Right lobe of liver (tissue), 6 donors: ENCODE data around the gene TENM3. TPM values are rescaled to one million over a fixed set of nuclear protein-coding genes. Genes with fewer than 3 reads are reported as not detected.

Experiments
- ATAC-seq, 4 donors: fragments of 200-7000 bp; cut with Tn5 transposase; one replicate each; pipeline ENCODE4 v1.9.1; 2020; ENCODE audit warnings: mild to moderate bottlenecking in 4 of 4, moderate library complexity in 4 of 4
- DNase-seq, 3 donors: peaks; one replicate each; pipeline ENCODE4 v3.0.0-alpha.2; 2020
- H3K27ac ChIP-seq, 3 donors: fragments of 200-600 bp; one replicate each; pipeline ENCODE4 v1.8.0; 2022
- H3K27me3 ChIP-seq, 2 donors: fragments of 200-600 bp; one replicate each; pipeline ENCODE4 v1.8.0; 2022
- H3K36me3 ChIP-seq, 4 donors: fragments of 200-600 bp; sonication (generic) in 1 of 4; one replicate each; pipeline versions ENCODE4 v1.5.1 to v1.8.0; 2017 to 2022; ENCODE audit warnings: control low read depth in 1 of 4
- H3K4me1 ChIP-seq, 4 donors: fragments of 200-600 bp; sonication (generic) in 1 of 4; one replicate each; pipeline versions ENCODE4 v1.5.1 to v1.8.0; 2017 to 2022; ENCODE audit warnings: control low read depth in 1 of 4
- H3K4me3 ChIP-seq, 3 donors: fragments of 200-600 bp; one replicate each; pipeline ENCODE4 v1.8.0; 2022
- H3K9me3 ChIP-seq, 4 donors: fragments of 200-600 bp; sonication (generic) in 1 of 4; one replicate each; pipeline versions ENCODE4 v1.5.1 to v1.8.0; 2017 to 2022; ENCODE audit warnings: control low read depth in 1 of 4
- CTCF ChIP-seq, 4 donors: fragments of 200-600 bp in 3 of 4; fragments of 450-650 bp in 1 of 4; IDR thresholded peaks; one replicate each; pipeline versions ENCODE4 v1.5.1 to v1.8.0; 2016 to 2022; ENCODE audit warnings: antibody characterized with exemption in 4 of 4, mild to moderate bottlenecking in 2 of 4
- POLR2A ChIP-seq: fragments of 450-650 bp; IDR thresholded peaks from one replicate; pipeline ENCODE4 v1.6.1; 2017; ENCODE audit warnings: antibody characterized with exemption, mild to moderate bottlenecking
- WGBS: methylation state at CpG from one replicate; pipeline ENCODE4 v1.1.6; 2018; ENCODE audit warnings: low coverage, low lambda C conversion rate; ENCODE audit not compliant: insufficient coverage; ENCODE audit errors: missing lambda C conversion rate; 5-methylcytosine and 5-hydroxymethylcytosine counted together
- intact Hi-C, 2 donors: fragments of 100-400 bp; cut with DNase I; formaldehyde crosslinking; loops; one replicate each; pipeline versions ENCODE4 v1.11.2 to v1.14.1; 2022
- total RNA-seq, 6 experiments: library from RNA; depleted of rRNA in 2 of 6; stranded (reverse); fragments of >200 nt in 2 of 6; fragmentation: NEBNext Ultra II Directional in 3 of 6; extraction: Animal tissue kit (Norgen Biotek cat#: 25700) in 3 of 6; gene quantifications; one replicate each; pipeline versions ENCODE4 v1.1.0 to v1.2.4, GENCODE V29; 2016 to 2023
- donor health status: DM: no; HTN: yes; CAD: no.
- donor health status: DM: no; HTN: no; CAD: no.
- donor health status: DM: no; HTN: no; CAD: no.
- donor health status: DM: no; HTN: yes; CAD: no.
- donor health status: DM: no; HTN: yes; CAD: no.

The TENM3 gene
- total RNA-seq, 6 experiments from 2014 or later: 0.06 to 3.0 (median 1.1) TPM

GRCh38 chr4:182748949-182749348 lies 505.7 kb downstream of the TENM3 start:
- Histone ChIP-seq H3K4me3 (no peak overlapping the region), H3K27me3 (no peaks in the 10 kb centered on the region), H3K9me3 (no peaks in the 10 kb centered on the region), H3K27ac (no peak overlapping the region), H3K36me3 (no peaks in the 10 kb centered on the region), H3K4me1 (no peaks in the 10 kb centered on the region)
- 42% methylated on average over 2 of the region's 2 CpGs for WGBS
- intact Hi-C loops: no loop called here
- DNase-seq: no peak
- no peak for ATAC-seq
- TF ChIP-seq POLR2A (no peak), CTCF (IDR thresholded peaks at IDR 0.05) (no peak)

- DNase-seq: no peak
- no peak overlapping the region for H3K4me3 ChIP-seq
- no peaks in the 10 kb centered on the region for H3K36me3 ChIP-seq
- no peak overlapping the region for H3K27ac ChIP-seq
- no peak for ATAC-seq
- TF ChIP-seq POLR2A (no peak), CTCF (IDR thresholded peaks at IDR 0.05) (no peak)
- H3K9me3 ChIP-seq: no peaks in the 10 kb centered on the region
- intact Hi-C loops: no loop called here
- no peaks in the 10 kb centered on the region for H3K27me3 ChIP-seq
- 87% methylated on average over 1 of the region's 1 CpG for WGBS
- no peaks in the 10 kb centered on the region for H3K4me1 ChIP-seq
These were observed 506.5 kb downstream of the TENM3 start for GRCh38 chr4:182749667-182750167.

GRCh38 chr4:182752158-182752910 lies 509.1 kb downstream of the TENM3 start:
- Histone ChIP-seq H3K4me3 (no peak overlapping the region), H3K36me3 (no peaks in the 10 kb centered on the region), H3K27ac (no peak overlapping the region), H3K27me3 (no peaks in the 10 kb centered on the region), H3K4me1 (no peaks in the 10 kb centered on the region), H3K9me3 (no peaks in the 10 kb centered on the region)
- ATAC-seq (no peak), DNase-seq (no peak)
- WGBS: 73% methylated on average over 2 of the region's 2 CpGs
- intact Hi-C loops: no loop called here
- no peak for TF ChIP-seq CTCF (IDR thresholded peaks at IDR 0.05)
- TF ChIP-seq POLR2A: no peak

GRCh38 chr4:182754895-182755294 lies 511.7 kb downstream of the TENM3 start:
- intact Hi-C loops: no loop called here
- H3K9me3 ChIP-seq: no peaks in the 10 kb centered on the region
- TF ChIP-seq CTCF (IDR thresholded peaks at IDR 0.05) (no peak), POLR2A (no peak)
- no peak overlapping the region for H3K27ac ChIP-seq
- H3K4me1 ChIP-seq: no peaks in the 10 kb centered on the region
- no peaks in the 10 kb centered on the region for H3K36me3 ChIP-seq
- H3K4me3 ChIP-seq: no peak overlapping the region
- ATAC-seq: no peak
- DNase-seq: no peak
- no peaks in the 10 kb centered on the region for H3K27me3 ChIP-seq
- 85% methylated on average over 5 of the region's 5 CpGs for WGBS
